Liver (tissue), 5 donors: ENCODE measurements around the gene ENOX1. TPM values are rescaled to one million over a fixed set of nuclear protein-coding genes. Genes with fewer than 3 reads are reported as not detected.

ENCODE experiments used
- polyA plus RNA-seq, 2 donors: library from polyadenylated mRNA; stranded (reverse) in 1 of 2; unstranded in 1 of 2; fragments of 200-250 nt in 1 of 2; fragments of >200 nt in 1 of 2; fragmentation: Nextera tagmentation in 1 of 2; extraction: Ambion mirVana in 1 of 2; gene quantifications; one replicate each; pipeline versions ENCODE4 v1.2.1 to v1.2.3, GENCODE V29; 2013 to 2015
- small RNA-seq: library from RNA; depleted of rRNA; stranded (forward); fragments of <200 nt; gene quantifications from one replicate; pipeline ENCODE3, GENCODE V24; 2014
- total RNA-seq, 2 donors: library from RNA; depleted of rRNA; stranded (reverse); fragments of >200 nt; gene quantifications; one replicate each; pipeline ENCODE4 v1.2.3, GENCODE V29; 2014
- donor health status: healthy.
- donor health status: healthy.
- donor health status: healthy.

Gene ENOX1
- total and polyA plus RNA-seq, 4 donors: 0.02 to 0.33 (median 0.08) TPM; not detected in 1

Small RNA genes lying within 50 kb of the gene (small RNA-seq; reads per million reads assigned to genes)
- gene AL162713.1: not detected

Other genes with a start within 250 kb of the ENOX1 start
- gene CCDC122, start 92.8 kb upstream of the ENOX1 start, total RNA-seq: 1 to 10 TPM; 1.3 to 2.3 TPM
- 1 to 10 TPM; 1.2 to 2.2 TPM for gene CCDC122, start 92.8 kb upstream of the ENOX1 start, polyA plus RNA-seq
- gene LACC1, start 92.9 kb upstream of the ENOX1 start, total RNA-seq: 1 to 10 TPM; 2.6 to 4.4 TPM
- gene LACC1, start 92.9 kb upstream of the ENOX1 start, polyA plus RNA-seq: 1 to 10 TPM; 2.2 to 2.5 TPM